Effector memory CD4-positive, alpha-beta T cell (primary cell): ENCODE results near the gene GREM1.

Experiments used
- DNase-seq, 3 donors: peaks; one replicate each; pipeline ENCODE4 v3.0.0-alpha.2; 2020
- H3K27ac ChIP-seq: 2 replicates; pipeline ENCODE4 v1.7.0; 2013; ENCODE audit warnings: mild to moderate bottlenecking, low read length, moderate library complexity; ENCODE audit not compliant: insufficient read depth, poor library complexity, severe bottlenecking
- H3K27me3 ChIP-seq: replicated peaks from 2 replicates; pipeline ENCODE4 v1.7.0; 2013; ENCODE audit warnings: mild to moderate bottlenecking, low read length; ENCODE audit not compliant: insufficient read depth, control insufficient read depth, poor library complexity, severe bottlenecking
- H3K36me3 ChIP-seq: 2 replicates; pipeline ENCODE4 v1.7.0; 2013; ENCODE audit warnings: mild to moderate bottlenecking, low read length, moderate library complexity; ENCODE audit not compliant: control insufficient read depth, insufficient read depth
- H3K4me1 ChIP-seq: 2 replicates; pipeline ENCODE4 v1.7.0; 2013; ENCODE audit warnings: low read length, mild to moderate bottlenecking; ENCODE audit not compliant: control insufficient read depth, insufficient read depth, poor library complexity, severe bottlenecking
- H3K4me3 ChIP-seq: 2 replicates; pipeline ENCODE4 v1.7.0; 2013; ENCODE audit warnings: low read length, low read depth, mild to moderate bottlenecking; ENCODE audit not compliant: insufficient read depth, poor library complexity, severe bottlenecking
- H3K9me3 ChIP-seq: 2 replicates; pipeline ENCODE4 v1.7.0; 2013; ENCODE audit warnings: mild to moderate bottlenecking, low read length, moderate library complexity; ENCODE audit not compliant: control insufficient read depth

The GREM1 gene

DNA sequence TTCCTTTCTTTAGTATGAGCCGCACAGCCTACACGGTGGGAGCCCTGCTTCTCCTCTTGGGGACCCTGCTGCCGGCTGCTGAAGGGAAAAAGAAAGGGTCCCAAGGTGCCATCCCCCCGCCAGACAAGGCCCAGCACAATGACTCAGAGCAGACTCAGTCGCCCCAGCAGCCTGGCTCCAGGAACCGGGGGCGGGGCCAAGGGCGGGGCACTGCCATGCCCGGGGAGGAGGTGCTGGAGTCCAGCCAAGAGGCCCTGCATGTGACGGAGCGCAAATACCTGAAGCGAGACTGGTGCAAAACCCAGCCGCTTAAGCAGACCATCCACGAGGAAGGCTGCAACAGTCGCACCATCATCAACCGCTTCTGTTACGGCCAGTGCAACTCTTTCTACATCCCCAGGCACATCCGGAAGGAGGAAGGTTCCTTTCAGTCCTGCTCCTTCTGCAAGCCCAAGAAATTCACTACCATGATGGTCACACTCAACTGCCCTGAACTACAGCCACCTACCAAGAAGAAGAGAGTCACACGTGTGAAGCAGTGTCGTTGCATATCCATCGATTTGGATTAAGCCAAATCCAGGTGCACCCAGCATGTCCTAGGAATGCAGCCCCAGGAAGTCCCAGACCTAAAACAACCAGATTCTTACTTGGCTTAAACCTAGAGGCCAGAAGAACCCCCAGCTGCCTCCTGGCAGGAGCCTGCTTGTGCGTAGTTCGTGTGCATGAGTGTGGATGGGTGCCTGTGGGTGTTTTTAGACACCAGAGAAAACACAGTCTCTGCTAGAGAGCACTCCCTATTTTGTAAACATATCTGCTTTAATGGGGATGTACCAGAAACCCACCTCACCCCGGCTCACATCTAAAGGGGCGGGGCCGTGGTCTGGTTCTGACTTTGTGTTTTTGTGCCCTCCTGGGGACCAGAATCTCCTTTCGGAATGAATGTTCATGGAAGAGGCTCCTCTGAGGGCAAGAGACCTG is 13.2 kb downstream of the GREM1 start:
- Histone ChIP-seq H3K9me3 (no peaks in the 10 kb centered on the region), H3K4me3 (no peak overlapping the region), H3K27ac (no peak overlapping the region), H3K4me1 (no peaks in the 10 kb centered on the region), H3K27me3 (no peaks in the 10 kb centered on the region), H3K36me3 (no peaks in the 10 kb centered on the region)
- no peak for DNase-seq

DNA sequence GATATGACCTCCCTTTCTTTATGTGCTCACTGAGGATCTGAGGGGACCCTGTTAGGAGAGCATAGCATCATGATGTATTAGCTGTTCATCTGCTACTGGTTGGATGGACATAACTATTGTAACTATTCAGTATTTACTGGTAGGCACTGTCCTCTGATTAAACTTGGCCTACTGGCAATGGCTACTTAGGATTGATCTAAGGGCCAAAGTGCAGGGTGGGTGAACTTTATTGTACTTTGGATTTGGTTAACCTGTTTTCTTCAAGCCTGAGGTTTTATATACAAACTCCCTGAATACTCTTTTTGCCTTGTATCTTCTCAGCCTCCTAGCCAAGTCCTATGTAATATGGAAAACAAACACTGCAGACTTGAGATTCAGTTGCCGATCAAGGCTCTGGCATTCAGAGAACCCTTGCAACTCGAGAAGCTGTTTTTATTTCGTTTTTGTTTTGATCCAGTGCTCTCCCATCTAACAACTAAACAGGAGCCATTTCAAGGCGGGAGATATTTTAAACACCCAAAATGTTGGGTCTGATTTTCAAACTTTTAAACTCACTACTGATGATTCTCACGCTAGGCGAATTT is 14.9 kb downstream of the GREM1 start:
- no peak overlapping the region for H3K4me3 ChIP-seq

DNA sequence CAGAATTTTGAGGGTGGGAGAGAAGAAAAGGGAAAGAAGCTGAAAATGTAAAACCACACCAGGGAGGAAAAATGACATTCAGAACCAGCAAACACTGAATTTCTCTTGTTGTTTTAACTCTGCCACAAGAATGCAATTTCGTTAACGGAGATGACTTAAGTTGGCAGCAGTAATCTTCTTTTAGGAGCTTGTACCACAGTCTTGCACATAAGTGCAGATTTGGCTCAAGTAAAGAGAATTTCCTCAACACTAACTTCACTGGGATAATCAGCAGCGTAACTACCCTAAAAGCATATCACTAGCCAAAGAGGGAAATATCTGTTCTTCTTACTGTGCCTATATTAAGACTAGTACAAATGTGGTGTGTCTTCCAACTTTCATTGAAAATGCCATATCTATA is 15.5 kb downstream of the GREM1 start:
- no peak overlapping the region for H3K4me3 ChIP-seq

More for the DNA sequence above, 14.9 kb downstream of the GREM1 start:
- Histone ChIP-seq H3K27ac (no peak overlapping the region), H3K9me3 (no peaks in the 10 kb centered on the region), H3K4me1 (no peaks in the 10 kb centered on the region), H3K36me3 (no peaks in the 10 kb centered on the region), H3K27me3 (no peaks in the 10 kb centered on the region)
- no peak for DNase-seq

DNA sequence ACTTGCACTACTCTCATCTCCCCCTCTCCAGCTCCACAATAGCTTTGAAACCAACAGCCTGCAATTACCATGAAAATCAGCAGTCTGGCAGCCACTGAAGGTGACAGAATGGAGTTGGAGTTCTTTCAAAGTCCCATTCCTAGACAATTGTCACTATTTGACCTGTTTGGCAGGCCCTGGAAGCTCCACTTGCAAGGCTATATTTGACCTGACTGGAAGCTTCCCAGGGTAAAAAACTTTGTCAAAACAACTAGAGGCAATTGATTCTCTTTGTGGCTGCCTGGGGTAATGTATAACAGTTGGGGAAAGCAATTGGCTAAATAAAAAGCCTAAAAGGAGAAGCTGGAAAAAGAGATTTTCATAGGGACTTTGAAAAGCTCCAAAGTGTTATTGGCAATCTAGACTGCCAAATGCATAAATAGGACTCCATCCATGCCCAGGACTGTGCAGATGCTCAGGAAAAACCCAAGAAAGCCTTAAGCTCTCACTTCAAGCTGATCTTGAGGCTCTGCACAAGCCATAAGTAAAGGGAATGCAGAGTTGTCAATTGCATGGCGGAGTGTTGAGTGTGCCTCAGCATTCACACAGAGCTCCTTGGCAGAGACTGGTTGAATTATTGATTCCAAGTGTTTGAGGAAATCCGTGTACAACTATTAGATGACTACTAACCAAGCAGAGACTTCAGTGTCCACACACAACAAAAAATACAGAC is 18.3 kb downstream of the GREM1 start:
- Histone ChIP-seq H3K4me3 (no peak overlapping the region), H3K36me3 (no peaks in the 10 kb centered on the region), H3K4me1 (no peaks in the 10 kb centered on the region), H3K9me3 (no peaks in the 10 kb centered on the region), H3K27me3 (no peaks in the 10 kb centered on the region), H3K27ac (no peak overlapping the region)
- no peak for DNase-seq

More for the DNA sequence above, 15.5 kb downstream of the GREM1 start:
- no peaks in the 10 kb centered on the region for H3K27me3 ChIP-seq
- DNase-seq: no peak
- no peaks in the 10 kb centered on the region for H3K9me3 ChIP-seq
- H3K4me1 ChIP-seq: no peaks in the 10 kb centered on the region
- H3K36me3 ChIP-seq: no peaks in the 10 kb centered on the region
- H3K27ac ChIP-seq: no peak overlapping the region

DNA sequence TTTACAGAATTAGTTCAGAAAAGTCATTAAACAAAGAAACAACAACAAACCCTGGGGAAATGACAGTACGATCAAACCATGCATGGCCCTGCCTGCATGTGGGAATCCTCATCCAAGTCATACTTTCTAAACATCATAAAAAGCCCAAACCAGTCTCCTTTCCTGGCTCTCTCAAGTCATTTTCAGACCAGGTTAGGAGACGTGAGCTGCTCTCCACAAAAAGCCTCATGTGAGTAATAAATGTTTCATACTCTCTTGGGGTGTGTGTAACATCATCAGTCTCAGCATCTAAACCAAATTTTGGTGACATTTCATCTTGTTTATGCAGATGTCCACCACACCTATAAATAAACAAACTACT is 18.9 kb downstream of the GREM1 start:
- no peak for DNase-seq
- H3K27me3 ChIP-seq: no peaks in the 10 kb centered on the region
- no peaks in the 10 kb centered on the region for H3K4me1 ChIP-seq
- no peaks in the 10 kb centered on the region for H3K36me3 ChIP-seq
- no peaks in the 10 kb centered on the region for H3K9me3 ChIP-seq
- no peak overlapping the region for H3K27ac ChIP-seq
- H3K4me3 ChIP-seq: no peak overlapping the region

DNA sequence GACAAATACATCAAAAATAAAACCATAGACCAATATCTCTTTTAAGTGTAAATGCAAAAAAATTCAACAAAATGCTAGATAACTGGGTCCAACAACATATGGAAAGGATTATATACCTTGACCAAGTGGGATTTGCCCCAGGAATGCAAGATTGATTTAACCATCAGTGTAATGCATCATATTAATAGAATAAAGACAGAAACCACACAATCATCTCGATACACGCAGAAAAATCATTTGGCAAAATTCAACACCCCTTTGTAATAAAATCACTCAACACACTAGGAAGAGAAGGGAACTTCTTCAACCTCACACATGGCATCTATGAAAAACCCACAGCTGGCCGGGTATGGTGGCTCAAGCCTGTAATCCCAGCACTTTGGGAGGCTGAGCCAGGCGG is 19.5 kb downstream of the GREM1 start:
- no peak for DNase-seq
- H3K4me3 ChIP-seq: no peak overlapping the region
- no peaks in the 10 kb centered on the region for H3K27me3 ChIP-seq
- H3K36me3 ChIP-seq: no peaks in the 10 kb centered on the region
- H3K9me3 ChIP-seq: no peaks in the 10 kb centered on the region
- no peaks in the 10 kb centered on the region for H3K4me1 ChIP-seq
- no peak overlapping the region for H3K27ac ChIP-seq

DNA sequence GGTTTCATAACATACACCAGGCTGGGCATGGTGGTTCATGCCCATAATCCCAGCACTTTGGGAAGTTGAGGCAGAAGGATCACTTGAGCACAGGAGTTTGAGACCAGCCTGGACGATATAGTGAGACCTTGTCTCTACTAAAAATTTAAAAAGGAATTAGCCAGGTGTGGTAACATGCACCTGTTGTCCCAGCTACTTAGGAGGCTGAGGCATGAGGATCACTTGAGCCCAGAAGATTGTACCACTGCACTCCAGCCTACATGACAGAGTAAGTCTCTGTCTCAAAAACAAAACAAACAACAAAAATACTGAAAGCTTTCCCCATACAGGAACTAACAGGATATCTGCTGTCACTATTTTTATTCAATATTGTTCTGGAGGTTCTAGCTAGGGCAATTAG is 20.9 kb downstream of the GREM1 start:
- Histone ChIP-seq H3K9me3 (no peaks in the 10 kb centered on the region), H3K27me3 (no peaks in the 10 kb centered on the region), H3K27ac (no peak overlapping the region), H3K36me3 (no peaks in the 10 kb centered on the region), H3K4me3 (no peak overlapping the region), H3K4me1 (no peaks in the 10 kb centered on the region)
- DNase-seq: no peak

DNA sequence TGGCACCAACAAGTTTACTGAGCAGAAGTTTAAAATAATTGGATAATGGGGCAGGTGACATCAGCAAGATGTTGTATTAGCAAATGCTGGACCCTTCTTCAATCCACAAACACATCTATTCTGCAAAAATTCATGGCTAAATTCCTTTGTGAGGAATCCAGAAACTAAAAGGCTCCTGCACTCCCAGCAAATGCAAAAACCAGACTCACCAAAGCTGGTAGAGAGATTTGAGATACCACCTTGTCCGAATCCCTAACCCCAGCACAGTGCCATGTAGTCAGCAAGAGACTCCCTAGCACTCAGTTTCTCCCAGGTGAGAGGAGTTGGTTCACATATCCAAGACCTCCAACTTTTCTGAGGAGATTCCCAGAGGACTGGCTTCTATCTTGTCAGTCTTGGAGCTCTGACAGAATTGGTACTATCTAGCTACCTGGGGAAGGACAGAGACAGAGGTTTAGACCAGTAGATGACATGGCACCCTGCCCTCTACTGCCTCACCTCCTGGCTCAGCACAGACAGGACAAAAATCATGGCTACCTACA is 21.8 kb downstream of the GREM1 start:
- no peak for DNase-seq
- Histone ChIP-seq H3K4me1 (no peaks in the 10 kb centered on the region), H3K27me3 (no peaks in the 10 kb centered on the region), H3K9me3 (no peaks in the 10 kb centered on the region), H3K4me3 (no peak overlapping the region), H3K36me3 (no peaks in the 10 kb centered on the region), H3K27ac (no peak overlapping the region)

DNA sequence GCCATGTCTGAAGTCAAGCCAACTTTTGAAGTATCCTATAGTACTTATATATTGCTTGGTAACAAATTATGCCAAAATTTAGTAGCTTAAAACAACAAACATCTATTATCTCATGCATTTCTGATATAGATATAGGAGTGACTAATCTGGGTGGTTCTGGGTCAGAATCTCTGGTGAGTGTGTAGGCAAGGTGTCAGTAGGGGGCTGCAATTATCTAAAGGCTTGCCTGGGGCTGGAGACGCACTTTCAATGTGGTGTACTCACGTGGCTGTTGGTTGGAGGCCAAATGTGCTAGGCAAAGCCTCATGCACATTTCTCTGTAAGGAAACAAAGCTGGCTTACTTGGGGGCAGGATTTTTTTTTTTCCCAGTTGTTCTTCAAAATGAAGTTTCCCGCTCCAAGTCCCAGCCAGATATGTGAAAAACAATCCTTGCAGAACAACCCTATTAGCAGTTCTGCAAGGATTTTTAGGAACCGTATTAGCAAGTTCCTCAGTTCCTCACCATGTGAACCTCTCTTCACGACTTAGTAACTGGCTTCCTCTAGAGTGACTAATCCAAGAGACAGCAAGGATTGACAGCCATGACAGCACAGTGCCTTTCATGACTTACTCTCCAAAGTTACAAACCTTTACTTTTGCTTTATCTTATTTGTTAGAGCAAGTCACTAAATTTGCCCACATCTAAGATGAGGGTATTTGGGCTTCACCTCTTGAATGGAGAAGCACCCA is 25.8 kb downstream of the GREM1 start:
- H3K36me3 ChIP-seq: no peaks in the 10 kb centered on the region
- no peak overlapping the region for H3K27ac ChIP-seq
- H3K4me1 ChIP-seq: no peaks in the 10 kb centered on the region
- no peaks in the 10 kb centered on the region for H3K9me3 ChIP-seq
- no peak overlapping the region for H3K4me3 ChIP-seq
- no peaks in the 10 kb centered on the region for H3K27me3 ChIP-seq
- no peak for DNase-seq
